ENCODE results near the gene DENND11. TPM values are rescaled to one million over a fixed set of nuclear protein-coding genes. Genes with fewer than 3 reads are reported as not detected.

The DENND11 gene
- total and polyA plus RNA-seq, 9 of the 15 experiments (the other 6 are each of a cell fraction or from before 2014, with no cell fraction given), result 0.07 to 1.1 (median 0.36) TPM

DNA sequence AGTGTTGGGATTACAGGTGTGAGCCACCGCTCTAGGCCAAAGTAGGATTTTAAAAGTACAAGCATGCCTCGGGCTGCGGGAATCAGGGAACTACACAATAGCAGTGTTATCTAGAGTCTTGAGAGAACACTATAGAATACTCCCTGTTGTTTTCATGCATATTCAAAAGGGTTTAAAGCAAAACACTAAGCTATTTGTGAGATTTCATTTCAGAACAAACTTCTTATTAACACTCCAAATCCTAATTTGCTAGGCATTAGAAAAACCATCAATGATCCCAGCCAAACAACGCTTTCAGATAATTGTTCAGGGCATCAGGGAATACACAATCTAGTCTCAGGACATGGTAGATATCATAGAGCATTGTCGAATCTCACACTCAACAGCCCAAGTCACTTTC, 13.9 kb downstream of the DENND11 start (continued):
- TF ChIP-seq PKNOX1 (IDR thresholded peaks at IDR 0.05) (no peak), ZNF253 (CRISPR knock-in tag; conservative IDR thresholded peaks at IDR 0.05) (no peak)

DNA sequence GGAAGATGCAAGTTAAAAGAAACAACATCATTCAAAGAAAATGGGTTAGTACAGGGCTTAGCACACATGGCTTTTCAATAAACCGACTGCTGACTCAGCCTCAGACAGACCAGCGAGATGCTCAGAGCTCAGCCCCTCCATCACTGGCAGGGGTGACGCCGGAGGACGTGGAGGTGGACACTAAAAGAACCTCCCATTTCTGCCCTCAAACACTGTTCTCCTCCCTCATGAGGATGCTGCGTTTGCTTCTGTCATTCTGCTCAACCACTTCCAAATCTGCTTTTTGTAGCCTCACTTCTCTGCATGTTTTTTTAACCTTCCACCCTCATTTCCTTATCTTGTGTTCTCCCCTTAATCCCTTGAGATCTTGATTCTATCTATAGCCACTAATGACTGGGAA, 15.3 kb downstream of the DENND11 start:
- Histone ChIP-seq H3K27ac (ENCODE audit: extremely low read depth, low read depth, low read length) (no peak overlapping the region), H2AFZ (ENCODE audit: low read depth, low read length) (no peak overlapping the region), H4K20me1 (replicated peaks; ENCODE audit: control insufficient read depth, insufficient read depth, low read length) (no peaks in the 10 kb centered on the region), H3K36me3 (ENCODE audit: control insufficient read depth, insufficient read depth, low read length) (no peaks in the 10 kb centered on the region), H3K27me3 (ENCODE audit: control insufficient read depth in 2 of 2, insufficient read depth in 2 of 2, low read length in 2 of 2) (peaks cover 29 to 37% of the 10 kb centered on the region in 2 experiments), H3K4me1 (replicated peaks in 1 of 2; ENCODE audit: control insufficient read depth in 2 of 2, insufficient read depth in 2 of 2, low read length in 2 of 2) (no peaks in the 10 kb centered on the region), H3K9me3 (replicated peaks; ENCODE audit: control insufficient read depth, insufficient read depth, low read depth, low read length) (no peaks in the 10 kb centered on the region), H3K79me2 (ENCODE audit: control insufficient read depth, insufficient read depth, low read length) (no peaks in the 10 kb centered on the region), H3K9ac (ENCODE audit: insufficient read depth in 1 of 2, low read depth in 2 of 2, low read length in 2 of 2) (no peak overlapping the region), H3K4me2 (ENCODE audit: insufficient read depth, low read length) (no peak overlapping the region), H3K9me1 (ENCODE audit: control insufficient read depth, insufficient read depth, low read length) (no peaks in the 10 kb centered on the region), H3K4me3 (no peak overlapping the region)
- 0% methylated on average over 6 of the region's 6 CpGs for WGBS (ENCODE audit: insufficient coverage, low coverage, missing lambda C conversion rate)
- CTCF ChIA-PET (ENCODE audit: low intra/inter-chr PET ratio), result no interaction called here
- ATAC-seq (peak; percentile 56), DNase-seq (ENCODE audit: extremely low read depth in 1 of 4, low spot score in 3 of 4) (no peak), FAIRE-seq (no peak)
- in situ Hi-C loops (cut with MboI) (no loop called here), intact Hi-C loops (cut with micrococcal nuclease) (no loop called here)
- no TSS peak for BruUV-seq (replicated peaks)
- TF ChIP-seq ZNF316 (IDR thresholded peaks at IDR 0.05) (peak; percentile 24; the same call in 1 of the 2 replicates), ZNF282 (CRISPR knock-in tag; IDR thresholded peaks at IDR 0.05) (0 out of 2 replicates have a peak, but pooled peaks have one; percentile 27), ZFP36 (IDR thresholded peaks at IDR 0.05; ENCODE audit: low read depth, low read length, partially characterized antibody) (no peak)
- POLR2A ChIA-PET, result no interaction called here
